Skin epidermis (tissue), 12 donors: Measurements from ENCODE around the gene PHF12.
"Not testable (repeated sequence)": the region's sequence is repeated elsewhere in the genome, so short reads cannot be mapped to it uniquely, and the experiment has no call there.

Experiments
- H3K27ac ChIP-seq, 21 experiments: fragments of 200-600 bp; sonication (generic) in 11 of 21; one replicate each; pipeline ENCODE4 v1.5.0; 2020; ENCODE audit warnings: mild to moderate bottlenecking in 3 of 21, inconsistent platforms in 2 of 21, moderate library complexity in 2 of 21
- H3K4me3 ChIP-seq, 7 experiments: fragments of 200-600 bp; sonication (generic) in 2 of 7; one replicate each; pipeline ENCODE4 v1.5.0; 2020; ENCODE audit warnings: inconsistent platforms in 2 of 7, mild to moderate bottlenecking in 2 of 7, moderate library complexity in 1 of 7

PHF12 gene

DNA sequence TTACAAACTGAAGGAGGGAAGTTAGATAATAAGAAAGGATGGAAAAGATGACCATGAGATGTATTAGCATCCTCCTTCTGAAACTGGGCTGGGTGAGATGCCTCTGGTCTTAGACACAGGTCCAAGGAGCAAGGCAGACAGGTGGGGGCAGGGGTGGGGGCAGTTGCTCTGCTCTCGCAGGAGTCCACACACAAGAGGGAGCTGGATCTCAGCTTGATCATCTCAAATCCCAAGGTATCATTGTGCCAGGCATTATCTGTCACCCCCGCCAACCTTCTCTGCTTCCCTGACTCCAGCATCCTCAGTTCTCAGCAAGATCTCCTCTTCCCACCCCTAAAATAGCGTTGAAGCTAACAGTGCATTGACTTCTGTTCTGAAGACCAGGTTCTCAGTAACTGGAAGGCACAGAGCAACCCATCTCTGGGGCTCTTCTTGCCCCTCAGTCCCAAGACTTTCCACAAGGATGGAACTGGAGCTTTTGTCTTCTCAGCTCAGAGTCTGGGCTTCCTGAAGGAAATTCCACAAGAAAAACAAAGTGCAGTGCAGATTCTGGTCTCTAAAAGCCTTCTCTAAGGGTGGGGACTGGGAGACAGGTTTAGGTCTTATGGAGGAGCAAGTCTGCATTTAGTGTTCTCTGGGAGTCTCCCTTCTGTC lies 55.4 kb downstream of the PHF12 start:
- Histone ChIP-seq H3K27ac (peak overlapping the region in 19 of 21 experiments; percentile 79 to 100 (median 95)), H3K4me3 (peak overlapping the region; percentile 56 to 85 (median 77))

DNA sequence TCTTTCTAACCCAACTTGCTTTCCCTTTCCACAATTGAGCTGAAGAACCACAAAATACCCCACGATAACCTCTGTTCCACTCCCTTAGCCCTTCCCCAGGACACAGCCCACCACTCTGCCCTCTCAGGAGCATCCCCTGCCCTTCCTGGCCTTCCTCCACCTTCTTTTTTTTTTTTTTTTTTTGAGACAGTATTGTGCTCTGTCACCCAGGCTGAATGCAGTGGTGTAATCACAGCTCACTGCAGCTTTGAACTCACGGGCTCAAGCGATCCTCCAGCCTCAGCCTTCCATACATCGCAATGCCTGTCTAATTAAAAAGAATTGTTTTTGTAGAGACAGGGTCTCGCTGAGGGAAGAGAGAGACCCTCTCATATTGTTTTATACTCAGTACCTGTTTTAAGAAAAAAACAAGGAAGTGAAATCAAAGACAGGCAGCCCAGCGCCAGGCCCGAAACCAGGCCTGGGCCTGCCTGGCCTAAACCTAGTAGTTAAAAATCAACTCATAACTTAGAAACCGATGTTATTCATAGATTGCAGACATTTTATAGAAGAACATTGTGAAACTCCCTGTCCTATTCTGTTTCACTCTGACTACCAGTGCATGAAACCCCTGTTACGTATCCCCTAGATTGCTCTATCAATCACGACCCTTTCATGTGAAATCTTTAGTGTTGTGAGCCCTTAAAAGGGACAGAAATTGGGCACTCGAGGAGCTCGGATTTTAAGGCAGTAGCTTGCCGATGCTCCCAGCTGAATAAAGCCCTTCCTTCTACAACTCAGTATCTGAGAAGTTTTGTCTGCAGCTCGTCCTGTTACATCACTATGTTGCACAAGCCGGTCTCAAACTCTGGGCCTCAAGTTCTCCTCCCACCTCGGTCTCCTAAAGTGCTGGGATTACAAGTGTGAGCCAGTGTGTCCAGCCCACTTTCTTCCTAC lies 57.8 kb downstream of the PHF12 start:
- H3K27ac ChIP-seq: peak overlapping the region in 20 of 21 experiments; percentile 57 to 100 (median 76)
- H3K4me3 ChIP-seq: not testable (repeated sequence)

DNA sequence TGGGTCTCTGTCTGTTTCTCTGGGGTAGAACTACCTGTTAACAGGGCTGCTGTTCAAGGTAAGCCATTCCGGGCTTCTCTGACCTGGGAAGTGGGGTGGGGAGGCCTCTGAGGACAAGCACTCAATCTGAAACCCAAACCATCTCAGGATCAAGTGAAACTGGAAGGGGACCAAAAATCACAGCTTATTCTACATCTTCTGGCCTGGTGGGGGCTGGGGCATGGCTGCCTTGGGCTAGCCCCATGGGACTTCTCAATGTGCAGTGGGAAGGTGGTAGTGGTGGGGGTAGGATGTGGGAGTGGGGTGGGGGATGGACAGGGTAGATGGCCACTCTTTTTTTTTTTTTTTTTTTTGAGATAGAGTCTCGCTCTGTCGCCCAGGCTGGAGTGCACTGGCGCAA lies 59.3 kb downstream of the PHF12 start:
- H3K27ac ChIP-seq: peak overlapping the region in 6 of 21 experiments; percentile 27 to 100 (median 76)

DNA sequence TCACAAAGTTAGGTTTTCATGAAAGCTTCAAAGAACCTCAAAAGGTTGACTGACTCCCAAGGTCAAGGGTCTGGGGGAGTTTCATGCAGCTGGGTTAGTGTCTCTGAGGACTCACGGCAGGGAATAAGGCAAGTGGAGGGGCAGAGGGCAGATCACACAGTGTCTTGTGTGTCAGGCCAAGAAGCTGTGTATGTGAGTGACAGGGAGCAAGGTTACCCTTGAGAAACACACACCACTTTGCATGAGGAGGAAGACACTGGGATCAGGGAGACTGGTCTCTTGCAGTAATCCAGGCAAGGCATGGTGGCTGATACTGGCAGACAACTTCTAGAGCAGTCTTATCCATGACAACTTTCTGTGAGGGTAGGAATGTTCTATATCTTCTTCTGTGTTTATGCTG lies 60.1 kb downstream of the PHF12 start:
- Histone ChIP-seq H3K4me3 (no peak overlapping the region), H3K27ac (no peak overlapping the region)

More for the DNA sequence above, 59.3 kb downstream of the PHF12 start:
- no peak overlapping the region for H3K4me3 ChIP-seq

DNA sequence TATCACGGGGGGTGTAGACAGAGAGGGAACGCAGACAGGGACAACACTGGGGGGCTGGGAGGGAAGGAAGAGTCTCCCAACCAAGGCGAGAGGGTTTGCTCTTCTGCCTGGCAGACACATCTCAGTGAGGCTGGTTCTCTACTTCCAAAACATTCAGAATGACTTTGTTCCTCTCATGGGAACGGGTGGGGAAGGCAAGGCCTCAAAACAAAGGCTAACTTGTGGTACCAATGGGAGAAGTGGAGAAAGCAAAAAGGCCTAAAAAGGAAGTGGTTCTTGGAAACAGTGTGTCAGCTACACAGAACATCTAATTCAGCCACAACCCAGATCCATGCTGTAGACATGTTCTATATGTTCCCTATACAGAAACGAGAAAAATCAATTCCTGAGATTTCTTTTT lies 61.3 kb downstream of the PHF12 start:
- Histone ChIP-seq H3K27ac (peak overlapping the region in 1 of 21 experiments; percentile 41), H3K4me3 (no peak overlapping the region)

DNA sequence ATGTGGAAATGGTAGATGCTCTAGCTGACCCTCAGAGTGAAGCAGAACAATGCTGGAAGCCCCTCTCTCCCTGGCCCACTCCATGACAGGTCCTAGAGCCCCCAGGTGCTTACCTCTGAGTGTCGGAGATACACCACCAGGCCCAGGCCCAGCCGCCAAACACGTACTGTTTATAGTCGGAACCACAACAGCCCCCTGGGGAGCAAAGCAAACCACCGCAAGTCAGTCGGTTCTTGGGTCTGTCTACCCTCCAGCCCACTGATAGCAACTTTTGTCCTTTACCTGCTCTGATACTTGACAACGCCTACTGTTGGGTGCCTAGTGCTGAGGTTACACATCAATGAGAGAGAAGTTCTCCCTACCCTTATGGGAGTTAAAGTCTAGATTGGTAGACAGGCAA lies 62.5 kb downstream of the PHF12 start:
- Histone ChIP-seq H3K4me3 (no peak overlapping the region), H3K27ac (no peak overlapping the region)

DNA sequence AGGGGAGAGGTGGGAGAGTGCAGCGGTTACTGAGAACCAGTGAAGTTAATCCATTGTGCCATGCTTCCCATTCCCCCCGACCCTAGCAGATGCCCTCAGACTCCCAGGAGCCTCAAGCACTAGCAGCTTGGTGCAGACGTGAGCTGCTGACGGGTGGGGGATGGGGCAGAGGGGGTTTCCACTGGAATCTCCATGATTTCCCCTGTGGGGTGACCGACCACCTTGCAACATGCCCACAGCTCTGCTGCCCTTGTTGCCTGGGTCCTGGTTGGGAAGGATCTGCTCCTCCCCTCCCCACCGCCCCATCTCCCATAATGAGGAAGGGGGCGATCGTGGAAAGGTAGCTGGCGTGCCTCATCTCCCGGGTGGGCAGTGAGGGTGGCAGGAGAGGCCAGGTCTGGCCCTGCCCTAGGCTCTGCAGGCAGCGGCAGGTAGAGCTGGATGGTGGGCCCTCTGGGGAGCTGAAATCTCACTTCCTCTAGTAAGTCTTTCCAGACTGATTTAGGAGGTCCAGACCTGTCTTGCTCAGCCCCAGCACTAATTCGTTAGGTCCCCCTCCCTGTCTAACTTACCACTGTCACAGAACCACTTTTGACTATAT lies 63.3 kb downstream of the PHF12 start:
- no peak overlapping the region for H3K4me3 ChIP-seq
- peak overlapping the region in 1 of 21 experiments; percentile 1 for H3K27ac ChIP-seq

DNA sequence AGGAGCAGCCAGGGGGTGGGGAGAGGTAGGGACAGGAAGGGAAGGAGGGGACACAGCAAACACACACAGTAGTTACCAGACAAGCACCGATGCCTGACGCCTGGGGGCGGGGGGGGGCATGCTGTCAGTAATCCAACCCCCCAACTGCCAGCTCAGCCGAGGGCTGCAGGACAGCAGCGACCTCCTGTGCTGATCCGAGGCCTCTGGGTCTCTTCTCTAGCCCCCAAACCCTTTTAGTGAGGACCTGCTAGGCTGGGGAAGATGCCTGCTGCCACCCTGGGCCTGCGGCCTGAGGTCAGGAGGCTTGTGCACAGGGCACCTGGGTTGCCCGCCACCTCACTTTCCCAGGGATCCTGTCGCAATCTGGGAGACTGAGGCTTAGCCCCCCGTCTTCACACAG lies 65.4 kb downstream of the PHF12 start:
- Histone ChIP-seq H3K27ac (peak overlapping the region in 1 of 21 experiments; percentile 25), H3K4me3 (no peak overlapping the region)

DNA sequence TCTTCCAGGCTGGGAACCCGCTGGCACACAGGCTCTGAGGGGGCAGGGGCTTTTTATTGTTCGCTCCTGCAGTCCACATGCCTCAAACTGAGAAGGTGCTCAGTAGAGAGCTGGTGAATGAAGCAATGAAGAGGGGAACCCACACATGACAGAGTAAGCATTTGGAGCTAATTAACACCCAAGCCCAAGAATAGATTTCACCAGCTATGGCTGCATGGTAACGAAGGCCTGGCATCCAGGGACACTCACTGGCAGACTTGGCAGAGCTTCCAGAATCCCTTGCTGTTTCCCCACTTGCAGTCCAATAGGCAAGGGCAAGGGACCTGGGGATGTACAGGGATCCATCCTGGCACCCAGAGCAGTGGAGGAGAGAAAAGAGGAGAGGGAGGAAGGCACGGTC lies 66.0 kb downstream of the PHF12 start:
- no peak overlapping the region for H3K27ac ChIP-seq
- no peak overlapping the region for H3K4me3 ChIP-seq

DNA sequence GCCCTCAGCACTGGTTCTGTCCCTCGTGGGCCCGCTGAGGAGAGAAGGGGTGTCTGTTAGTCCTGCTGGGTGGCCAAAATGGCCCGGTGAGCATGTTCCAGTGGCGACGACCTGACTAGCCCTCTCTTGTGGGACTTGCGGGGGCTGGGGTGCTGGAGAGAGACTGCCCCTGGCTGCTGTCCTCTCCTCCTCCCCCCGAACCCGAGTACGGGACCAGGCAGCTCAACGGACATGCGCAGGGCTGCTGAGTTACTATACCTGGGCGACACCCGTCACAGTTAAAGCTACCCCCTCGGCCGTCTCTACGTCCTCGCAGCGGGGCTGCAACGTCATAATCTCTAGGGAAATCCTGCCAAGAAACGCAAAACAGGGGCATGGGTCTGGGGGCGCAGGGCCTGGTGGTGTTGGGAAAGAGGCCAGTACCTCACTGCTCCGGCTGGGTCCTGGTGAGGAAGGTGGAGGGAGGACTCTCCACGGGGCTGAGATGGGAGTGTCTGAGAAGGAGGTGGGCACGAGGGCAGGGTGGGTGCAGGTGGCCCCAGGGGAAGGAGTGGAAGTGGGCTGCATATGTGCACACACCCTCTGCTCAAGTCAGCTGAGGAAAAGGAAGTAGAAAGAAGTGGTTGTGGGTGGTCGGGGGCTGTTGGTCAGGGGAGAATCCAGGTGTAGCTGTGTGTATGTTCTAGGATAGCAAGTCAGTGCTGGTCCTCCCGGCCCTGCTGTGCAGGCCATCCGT lies 67.2 kb downstream of the PHF12 start:
- Histone ChIP-seq H3K27ac (no peak overlapping the region), H3K4me3 (no peak overlapping the region)

DNA sequence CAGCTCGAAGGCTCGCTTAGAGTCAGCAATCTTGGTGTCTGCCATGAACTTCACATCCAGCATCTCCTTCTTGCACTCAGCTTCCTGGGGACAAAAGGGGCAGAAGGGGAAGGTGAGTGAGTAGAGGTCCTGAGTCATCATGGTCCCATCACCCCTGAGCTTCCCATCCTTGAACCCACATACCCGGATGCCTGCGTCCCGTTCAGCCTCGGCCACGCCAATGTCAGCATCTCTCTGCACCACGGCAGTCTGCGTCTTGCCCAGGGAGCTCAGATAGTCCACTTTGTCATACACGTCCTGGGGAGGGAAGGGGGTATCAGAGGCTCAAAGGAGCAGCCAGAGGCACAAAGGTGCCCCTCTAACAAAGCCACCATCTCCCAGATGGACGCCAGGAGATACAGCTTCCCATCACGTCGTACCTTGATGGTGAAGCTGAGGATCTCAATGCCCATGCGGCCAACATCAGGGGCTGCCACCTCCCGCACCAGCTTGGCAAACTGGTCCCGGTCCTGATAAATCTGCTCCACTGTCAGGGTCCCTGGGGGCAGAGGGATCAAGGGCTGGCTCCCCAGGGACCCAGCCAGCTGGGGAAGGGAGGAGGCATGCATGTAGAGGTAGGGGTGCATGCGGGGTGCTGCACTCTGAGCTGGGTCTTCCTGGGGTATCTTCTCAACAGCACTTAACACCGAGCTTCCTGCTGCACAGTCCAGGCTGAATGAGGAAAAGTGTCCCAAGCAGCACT lies 69.0 kb downstream of the PHF12 start:
- no peak overlapping the region for H3K27ac ChIP-seq
- H3K4me3 ChIP-seq: no peak overlapping the region

DNA sequence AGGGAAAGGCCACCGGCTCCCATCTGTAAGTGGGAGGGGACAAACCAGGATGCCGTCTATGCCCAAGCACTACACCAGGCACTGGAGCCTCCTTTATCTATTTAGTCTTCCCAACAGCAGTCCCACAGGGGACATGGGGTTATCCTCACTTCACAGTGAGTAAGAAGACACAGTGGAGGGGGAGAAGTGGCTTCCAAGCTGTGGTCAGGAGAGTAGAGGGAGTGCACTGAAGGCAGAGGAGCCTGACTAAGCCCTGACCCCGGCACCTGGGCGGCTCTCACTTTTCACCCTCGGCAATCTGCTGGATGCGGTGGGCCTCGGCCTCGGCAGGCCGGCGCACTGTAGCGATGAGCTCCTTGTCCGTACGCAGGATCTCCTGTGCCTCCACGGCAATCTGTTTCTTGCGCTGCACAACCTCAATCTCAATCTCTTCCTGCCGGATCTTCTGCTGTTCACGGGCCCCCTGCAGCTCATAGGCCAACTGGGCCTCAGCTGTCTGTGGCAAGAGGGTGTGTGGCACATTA lies 69.7 kb downstream of the PHF12 start:
- H3K27ac ChIP-seq: no peak overlapping the region
- no peak overlapping the region for H3K4me3 ChIP-seq

DNA sequence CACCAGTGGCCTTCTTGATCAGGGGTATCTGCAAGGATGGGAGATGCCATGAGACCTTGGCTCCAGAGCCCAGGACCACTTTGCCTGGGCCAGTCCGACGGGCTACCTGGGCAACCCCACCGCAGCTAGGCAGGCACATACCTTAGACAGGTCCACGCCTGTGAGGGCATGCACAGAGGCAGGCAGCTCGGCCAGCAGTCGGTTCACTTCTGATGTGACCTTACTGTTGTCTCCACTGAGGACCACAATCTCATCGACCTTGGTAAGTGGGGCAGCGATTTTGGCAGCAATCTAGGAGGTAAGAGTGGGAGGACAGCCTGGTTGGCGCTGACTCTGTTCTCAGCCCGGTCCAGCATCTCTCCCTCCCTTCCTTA lies 70.8 kb downstream of the PHF12 start:
- no peak overlapping the region for H3K27ac ChIP-seq

DNA sequence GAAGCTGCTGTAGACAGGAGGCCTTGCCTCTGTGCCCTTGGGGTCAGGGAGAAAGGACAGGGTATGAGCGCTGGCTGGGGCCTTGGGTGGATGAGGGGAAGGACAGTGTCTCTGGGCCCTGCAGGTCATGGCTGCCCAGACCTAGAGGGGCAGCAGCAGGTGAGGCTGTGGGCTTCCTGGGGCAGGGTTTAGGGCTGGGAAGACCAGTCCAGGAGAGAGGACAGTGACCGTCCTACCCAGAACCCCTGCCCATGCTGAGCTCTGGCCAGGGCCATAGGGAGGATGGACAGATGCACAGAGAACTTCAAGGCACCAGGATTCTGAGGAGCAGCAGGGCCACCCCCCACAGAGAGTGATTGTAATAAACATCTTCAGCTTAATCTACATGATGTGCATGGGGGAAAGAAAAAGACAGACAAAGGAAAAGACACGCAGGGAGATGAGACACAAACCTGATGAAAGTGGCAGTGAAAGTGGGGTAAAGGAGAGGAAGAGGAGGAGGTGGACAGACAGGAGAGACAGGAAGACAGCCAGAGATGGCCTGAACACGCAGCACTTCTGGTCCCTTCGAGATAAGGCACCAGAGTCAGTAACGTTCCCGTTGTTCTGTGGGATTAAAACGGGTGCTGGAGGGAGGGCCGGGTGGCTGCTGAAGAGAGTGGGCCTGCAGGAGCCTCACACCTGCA lies 71.3 kb downstream of the PHF12 start:
- H3K27ac ChIP-seq: no peak overlapping the region
- no peak overlapping the region for H3K4me3 ChIP-seq

More for the DNA sequence above, 70.8 kb downstream of the PHF12 start:
- H3K4me3 ChIP-seq: no peak overlapping the region

DNA sequence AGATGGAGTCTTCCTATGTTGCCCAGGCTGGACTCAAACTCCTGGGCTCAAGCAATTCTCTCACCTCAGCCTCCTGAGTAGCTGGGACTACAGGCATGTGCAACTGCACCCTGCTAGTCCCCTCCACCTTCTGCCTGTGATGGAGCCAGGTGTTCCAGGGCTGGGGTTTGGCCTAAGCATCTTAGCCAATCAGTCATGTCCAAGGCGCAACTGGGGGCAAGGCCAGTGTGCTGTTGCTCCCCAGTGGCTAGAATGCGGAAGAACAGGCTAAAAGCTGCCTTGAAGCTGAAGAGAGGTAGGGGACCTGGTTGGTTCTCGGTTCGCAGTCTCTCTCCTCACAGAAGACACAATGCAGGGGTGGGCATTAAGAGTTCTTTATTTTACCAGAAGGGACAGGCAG lies 72.3 kb downstream of the PHF12 start:
- H3K4me3 ChIP-seq: no peak overlapping the region
- H3K27ac ChIP-seq: no peak overlapping the region

DNA sequence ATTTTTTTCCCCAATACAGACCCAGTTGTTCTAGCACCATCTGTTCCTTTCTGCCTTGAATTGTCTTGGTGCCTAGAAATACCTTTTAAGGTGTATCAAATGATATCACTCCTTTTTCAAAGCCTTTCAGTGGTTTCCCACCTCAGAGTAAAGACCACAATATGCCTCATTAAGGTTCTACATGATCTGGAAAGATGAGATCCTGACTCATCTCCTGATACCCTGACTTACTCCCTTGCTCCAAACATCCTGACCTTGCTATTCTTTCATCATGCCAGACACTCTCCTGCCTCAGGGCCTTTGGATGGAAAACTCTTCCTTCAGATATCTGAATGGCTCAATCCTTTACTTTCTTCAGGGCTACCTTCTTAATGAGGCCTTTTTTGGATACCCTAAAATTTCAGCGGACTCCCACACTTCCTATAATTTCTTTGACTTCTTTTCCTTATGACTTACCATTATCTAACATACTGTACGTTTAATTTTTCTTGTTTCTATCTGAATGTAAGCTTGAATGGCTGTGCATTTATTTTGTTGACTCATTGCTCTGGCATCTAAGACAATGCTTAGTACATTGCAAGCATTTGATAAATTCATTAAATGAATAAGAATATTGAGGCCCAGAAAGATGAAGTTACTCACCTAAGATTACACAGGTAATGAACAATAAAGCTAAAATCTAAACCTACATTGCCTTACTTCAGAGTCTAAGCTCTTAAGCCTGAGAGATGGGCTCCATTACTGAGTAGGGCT lies 73.0 kb downstream of the PHF12 start:
- H3K27ac ChIP-seq: no peak overlapping the region
- H3K4me3 ChIP-seq: no peak overlapping the region

DNA sequence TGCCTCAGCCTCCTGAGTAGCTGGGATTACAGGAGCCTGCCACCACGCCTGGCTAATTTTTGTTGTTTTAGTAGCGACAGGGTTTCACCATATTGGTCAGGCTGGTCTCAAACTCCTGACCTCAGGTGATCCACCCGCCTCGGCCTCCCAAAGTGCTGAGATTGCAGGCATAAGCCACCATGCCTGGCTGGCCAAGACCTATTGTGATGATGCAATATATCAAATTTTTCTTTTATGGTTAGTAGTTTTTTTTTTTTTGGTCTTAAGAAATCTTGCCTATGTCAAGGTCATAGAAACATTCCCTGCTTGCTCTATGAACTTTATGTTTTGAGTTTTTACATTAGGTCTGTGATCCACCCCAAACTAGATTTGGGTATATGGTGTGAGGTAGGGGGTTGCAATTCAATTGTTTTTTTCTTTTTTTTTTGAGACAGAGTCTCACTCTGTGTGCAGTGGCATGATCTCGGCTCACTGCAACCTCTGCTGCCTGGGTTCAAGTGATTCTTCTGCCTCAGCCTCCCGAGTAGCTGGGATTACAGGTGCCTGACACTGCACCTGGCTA lies 74.1 kb downstream of the PHF12 start:
- not testable (repeated sequence) for H3K4me3 ChIP-seq

More for the DNA sequence above, 74.1 kb downstream of the PHF12 start:
- H3K27ac ChIP-seq: not testable (repeated sequence)
